ENCODE data around the gene ANKRD65.
"Not testable (repeated sequence)": the region's sequence is repeated elsewhere in the genome, so short reads cannot be mapped to it uniquely, and the experiment has no call there.

ANKRD65 gene

GRCh38 chr1:1376551-1377226, 44.4 kb downstream of the ANKRD65 start:
- H3K9ac ChIP-seq (ENCODE audit: low read depth, low read length) = no peak overlapping the region
- no peaks in the 10 kb centered on the region for H3K27me3 ChIP-seq (ENCODE audit: control insufficient read depth, insufficient read depth, low read length)
- peak overlapping the region; percentile 91 for H3K4me3 ChIP-seq (ENCODE audit: low read depth, low read length)
- no peaks in the 10 kb centered on the region for H3K9me3 ChIP-seq (ENCODE audit: control insufficient read depth, insufficient read depth, low read length)
- peaks cover 15% of the 10 kb centered on the region for H3K36me3 ChIP-seq (ENCODE audit: control insufficient read depth, insufficient read depth, low read length)
- H3K4me1 ChIP-seq (ENCODE audit: control insufficient read depth, insufficient read depth, low read length) = peaks cover 3% of the 10 kb centered on the region

GRCh38 chr1:1374929-1375662, 46.0 kb downstream of the ANKRD65 start, which contains the start of gene AURKAIP1:
AURKAIP1 (minus strand) TSS chr1:1375207; CDS start chr1:1374756, 451 bp downstream.
- Histone ChIP-seq H3K4me3 (ENCODE audit: low read depth, low read length) (peak within 1 kb of the TSS; percentile 91), H3K9ac (ENCODE audit: low read depth, low read length) (peak within 1 kb of the TSS; percentile 81), H3K4me1 (ENCODE audit: control insufficient read depth, insufficient read depth, low read length) (peaks cover 3% of the 10 kb centered on the region), H3K36me3 (ENCODE audit: control insufficient read depth, insufficient read depth, low read length) (peaks cover 12% of the 10 kb centered on the region), H3K9me3 (ENCODE audit: control insufficient read depth, insufficient read depth, low read length) (no peaks in the 10 kb centered on the region), H3K27me3 (ENCODE audit: control insufficient read depth, insufficient read depth, low read length) (no peaks in the 10 kb centered on the region)

- Histone ChIP-seq H3K4me1 (ENCODE audit: control insufficient read depth, insufficient read depth, low read length) (peaks cover 3% of the 10 kb centered on the region), H3K9ac (ENCODE audit: low read depth, low read length) (peak overlapping the region; percentile 81), H3K9me3 (ENCODE audit: control insufficient read depth, insufficient read depth, low read length) (no peaks in the 10 kb centered on the region), H3K36me3 (ENCODE audit: control insufficient read depth, insufficient read depth, low read length) (peaks cover 12% of the 10 kb centered on the region), H3K4me3 (ENCODE audit: low read depth, low read length) (peak overlapping the region; percentile 91), H3K27me3 (ENCODE audit: control insufficient read depth, insufficient read depth, low read length) (no peaks in the 10 kb centered on the region)
These were observed 46.5 kb downstream of the ANKRD65 start for GRCh38 chr1:1374589-1374928.

- Histone ChIP-seq H3K4me1 (ENCODE audit: control insufficient read depth, insufficient read depth, low read length) (peaks cover 3% of the 10 kb centered on the region), H3K9ac (ENCODE audit: low read depth, low read length) (peak overlapping the region; percentile 81), H3K36me3 (ENCODE audit: control insufficient read depth, insufficient read depth, low read length) (peaks cover 12% of the 10 kb centered on the region), H3K27me3 (ENCODE audit: control insufficient read depth, insufficient read depth, low read length) (no peaks in the 10 kb centered on the region), H3K9me3 (ENCODE audit: control insufficient read depth, insufficient read depth, low read length) (no peaks in the 10 kb centered on the region), H3K4me3 (ENCODE audit: low read depth, low read length) (peak overlapping the region; percentile 91)
These were observed 47.1 kb downstream of the ANKRD65 start for GRCh38 chr1:1373815-1374588.

GRCh38 chr1:1373051-1373814, 47.8 kb downstream of the ANKRD65 start:
- H3K9ac ChIP-seq (ENCODE audit: low read depth, low read length) = no peak overlapping the region
- H3K4me1 ChIP-seq (ENCODE audit: control insufficient read depth, insufficient read depth, low read length) = peaks cover 3% of the 10 kb centered on the region
- H3K9me3 ChIP-seq (ENCODE audit: control insufficient read depth, insufficient read depth, low read length) = no peaks in the 10 kb centered on the region
- no peak overlapping the region for H3K4me3 ChIP-seq (ENCODE audit: low read depth, low read length)
- no peaks in the 10 kb centered on the region for H3K27me3 ChIP-seq (ENCODE audit: control insufficient read depth, insufficient read depth, low read length)
- H3K36me3 ChIP-seq (ENCODE audit: control insufficient read depth, insufficient read depth, low read length) = peaks cover 12% of the 10 kb centered on the region

GRCh38 chr1:1371746-1372711, 49.0 kb downstream of the ANKRD65 start:
- Histone ChIP-seq H3K36me3 (ENCODE audit: control insufficient read depth, insufficient read depth, low read length) (peaks cover 12% of the 10 kb centered on the region), H3K9me3 (ENCODE audit: control insufficient read depth, insufficient read depth, low read length) (peaks cover 5% of the 10 kb centered on the region), H3K4me1 (ENCODE audit: control insufficient read depth, insufficient read depth, low read length) (peaks cover 3% of the 10 kb centered on the region), H3K27me3 (ENCODE audit: control insufficient read depth, insufficient read depth, low read length) (no peaks in the 10 kb centered on the region), H3K9ac (ENCODE audit: low read depth, low read length) (no peak overlapping the region), H3K4me3 (ENCODE audit: low read depth, low read length) (peak overlapping the region; percentile 18)

GRCh38 chr1:1371364-1371745, 49.7 kb downstream of the ANKRD65 start:
- Histone ChIP-seq H3K27me3 (ENCODE audit: control insufficient read depth, insufficient read depth, low read length) (no peaks in the 10 kb centered on the region), H3K4me3 (ENCODE audit: low read depth, low read length) (no peak overlapping the region), H3K9me3 (ENCODE audit: control insufficient read depth, insufficient read depth, low read length) (peaks cover 11% of the 10 kb centered on the region), H3K36me3 (ENCODE audit: control insufficient read depth, insufficient read depth, low read length) (peaks cover 12% of the 10 kb centered on the region), H3K9ac (ENCODE audit: low read depth, low read length) (no peak overlapping the region), H3K4me1 (ENCODE audit: control insufficient read depth, insufficient read depth, low read length) (peaks cover 3% of the 10 kb centered on the region)

GRCh38 chr1:1370771-1371300, 50.2 kb downstream of the ANKRD65 start:
- Histone ChIP-seq H3K9me3 (ENCODE audit: control insufficient read depth, insufficient read depth, low read length) (peaks cover 15% of the 10 kb centered on the region), H3K36me3 (ENCODE audit: control insufficient read depth, insufficient read depth, low read length) (peaks cover 12% of the 10 kb centered on the region), H3K27me3 (ENCODE audit: control insufficient read depth, insufficient read depth, low read length) (no peaks in the 10 kb centered on the region), H3K9ac (ENCODE audit: low read depth, low read length) (no peak overlapping the region), H3K4me3 (ENCODE audit: low read depth, low read length) (no peak overlapping the region), H3K4me1 (ENCODE audit: control insufficient read depth, insufficient read depth, low read length) (peaks cover 3% of the 10 kb centered on the region)

- H3K9ac ChIP-seq (ENCODE audit: low read depth, low read length); H3K4me1 ChIP-seq (ENCODE audit: control insufficient read depth, insufficient read depth, low read length); H3K27me3 ChIP-seq (ENCODE audit: control insufficient read depth, insufficient read depth, low read length); H3K4me3 ChIP-seq (ENCODE audit: low read depth, low read length): not testable (repeated sequence)
- H3K36me3 ChIP-seq (ENCODE audit: control insufficient read depth, insufficient read depth, low read length) = peaks cover 12% of the 10 kb centered on the region
- peaks cover 15% of the 10 kb centered on the region for H3K9me3 ChIP-seq (ENCODE audit: control insufficient read depth, insufficient read depth, low read length)
These were observed 51.0 kb downstream of the ANKRD65 start for GRCh38 chr1:1370094-1370493.
